ENCODE measurements around the gene HIBADH.
"Not testable (repeated sequence)": the region's sequence is repeated elsewhere in the genome, so short reads cannot be mapped to it uniquely, and the experiment has no call there.

HIBADH gene

DNA sequence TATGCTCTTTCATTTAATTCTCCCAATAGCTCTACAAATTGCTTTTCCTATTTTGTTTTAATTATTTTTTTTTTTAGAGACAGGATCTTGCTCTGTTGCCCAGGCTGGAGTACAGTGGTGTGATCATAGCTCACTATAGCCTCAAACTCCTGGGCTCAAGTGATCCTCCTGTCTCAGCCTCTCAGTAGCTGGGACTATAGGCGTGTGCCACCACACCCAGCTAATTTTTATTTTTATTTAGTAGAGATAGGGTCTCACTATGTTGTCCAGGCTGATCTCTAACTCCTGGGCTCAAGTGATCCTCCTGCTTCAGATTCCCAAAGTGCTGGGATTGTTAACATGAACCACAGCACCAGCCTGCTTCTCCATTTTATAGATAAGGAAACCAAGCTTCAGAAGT lies 151.3 kb downstream of the HIBADH start:
- H3K27me3 ChIP-seq (ENCODE audit: control insufficient read depth, insufficient read depth, low read length); H3K9ac ChIP-seq (ENCODE audit: low read depth, low read length); H3K36me3 ChIP-seq (ENCODE audit: control insufficient read depth, insufficient read depth, low read length); H3K4me1 ChIP-seq (ENCODE audit: control insufficient read depth, insufficient read depth, low read length); H3K9me3 ChIP-seq (ENCODE audit: control insufficient read depth, insufficient read depth, low read length); H3K4me3 ChIP-seq (ENCODE audit: low read depth, low read length): not testable (repeated sequence)

DNA sequence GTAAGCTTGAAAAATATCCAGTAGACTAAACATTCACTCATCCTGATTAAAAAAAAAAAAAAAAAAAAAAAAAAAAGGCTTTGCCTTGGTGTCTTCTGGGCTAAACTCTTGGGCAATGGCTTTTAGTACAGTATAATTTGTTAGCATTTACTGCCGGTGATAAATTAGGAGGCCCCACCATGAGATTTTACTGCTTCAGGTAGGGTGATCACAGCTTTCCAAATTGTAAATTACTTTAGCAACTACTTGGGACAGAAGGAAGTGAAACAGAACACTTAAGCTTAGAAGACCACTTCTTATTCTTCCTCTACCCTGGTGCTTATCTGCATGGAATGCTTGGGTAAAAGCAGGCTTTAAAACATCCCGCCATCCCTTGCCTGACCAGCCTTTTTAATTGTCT lies 152.1 kb downstream of the HIBADH start:
- Histone ChIP-seq H3K27me3 (ENCODE audit: control insufficient read depth, insufficient read depth, low read length) (no peaks in the 10 kb centered on the region), H3K9ac (ENCODE audit: low read depth, low read length) (no peak overlapping the region), H3K36me3 (ENCODE audit: control insufficient read depth, insufficient read depth, low read length) (no peaks in the 10 kb centered on the region), H3K9me3 (ENCODE audit: control insufficient read depth, insufficient read depth, low read length) (no peaks in the 10 kb centered on the region), H3K4me1 (ENCODE audit: control insufficient read depth, insufficient read depth, low read length) (no peaks in the 10 kb centered on the region), H3K4me3 (ENCODE audit: low read depth, low read length) (no peak overlapping the region)

DNA sequence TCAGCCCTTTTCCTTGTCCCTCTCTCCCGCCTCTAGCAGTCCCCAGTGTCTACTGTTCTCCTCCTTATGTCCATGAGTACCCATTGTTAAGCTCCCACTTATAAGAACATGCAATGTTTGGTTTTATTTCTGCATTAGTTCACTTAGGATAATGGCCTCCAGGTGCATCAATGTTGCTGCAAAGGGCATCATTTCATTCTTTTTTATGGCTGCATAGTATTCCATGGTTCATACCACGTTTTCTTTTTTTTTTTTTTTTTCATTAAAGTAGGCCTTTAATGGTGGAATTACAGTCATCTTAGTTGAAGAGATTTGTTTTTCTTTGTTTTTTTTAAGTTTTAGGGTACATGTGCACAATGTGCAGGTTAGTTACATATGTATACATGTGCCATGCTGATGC lies 160.8 kb downstream of the HIBADH start:
- H3K9ac ChIP-seq (ENCODE audit: low read depth, low read length); H3K4me1 ChIP-seq (ENCODE audit: control insufficient read depth, insufficient read depth, low read length): not testable (repeated sequence)

DNA sequence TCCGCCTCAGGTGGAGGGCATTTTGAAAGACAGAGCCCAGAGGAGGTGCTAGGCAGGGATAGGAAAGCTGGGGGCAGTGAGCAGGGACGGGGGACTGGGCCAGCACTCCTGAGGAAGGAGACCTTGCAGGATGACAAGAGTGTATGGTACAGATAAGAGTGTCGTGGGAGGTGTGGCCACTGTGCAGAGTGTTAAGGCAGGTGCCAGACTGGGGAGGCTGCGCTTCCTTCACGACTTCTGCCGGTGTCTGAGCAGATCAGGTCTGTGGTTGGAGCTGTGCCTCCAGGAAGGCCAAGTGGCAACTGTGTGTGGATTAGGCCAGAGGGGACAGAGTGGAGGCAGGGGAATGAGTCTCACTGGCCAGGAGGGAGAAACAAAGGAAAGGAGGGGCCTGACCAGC lies 161.7 kb downstream of the HIBADH start:
- H3K9me3 ChIP-seq (ENCODE audit: control insufficient read depth, insufficient read depth, low read length): no peaks in the 10 kb centered on the region
- H3K4me3 ChIP-seq (ENCODE audit: low read depth, low read length): no peak overlapping the region
- H3K9ac ChIP-seq (ENCODE audit: low read depth, low read length): no peak overlapping the region
- H3K27me3 ChIP-seq (ENCODE audit: control insufficient read depth, insufficient read depth, low read length): no peaks in the 10 kb centered on the region
- H3K4me1 ChIP-seq (ENCODE audit: control insufficient read depth, insufficient read depth, low read length): no peaks in the 10 kb centered on the region
- H3K36me3 ChIP-seq (ENCODE audit: control insufficient read depth, insufficient read depth, low read length): no peaks in the 10 kb centered on the region

More for the DNA sequence above, 160.8 kb downstream of the HIBADH start:
- H3K9me3 ChIP-seq (ENCODE audit: control insufficient read depth, insufficient read depth, low read length); H3K4me3 ChIP-seq (ENCODE audit: low read depth, low read length); H3K36me3 ChIP-seq (ENCODE audit: control insufficient read depth, insufficient read depth, low read length); H3K27me3 ChIP-seq (ENCODE audit: control insufficient read depth, insufficient read depth, low read length): not testable (repeated sequence)

DNA sequence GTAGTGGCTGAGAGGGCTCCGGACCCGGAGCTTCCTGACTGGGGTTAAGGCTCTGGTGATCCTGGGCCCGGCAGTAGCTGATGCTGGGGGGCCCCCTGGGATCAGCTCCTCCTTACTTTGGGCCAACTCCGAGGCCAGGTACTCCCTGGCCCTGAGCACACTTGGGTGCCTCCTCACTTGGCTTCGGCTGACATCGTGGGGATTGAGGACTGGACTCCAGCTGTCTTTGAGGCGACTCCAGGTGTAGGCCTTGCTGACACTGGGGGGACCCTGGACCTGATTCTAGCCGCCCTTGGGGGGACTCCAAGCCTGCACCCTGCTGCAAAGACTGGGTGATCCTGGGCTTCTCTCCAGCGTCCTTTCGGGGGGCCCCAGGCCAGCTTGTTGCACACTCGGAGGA lies 170.5 kb downstream of the HIBADH start:
- H3K4me3 ChIP-seq (ENCODE audit: low read depth, low read length): no peak overlapping the region
- H3K27me3 ChIP-seq (ENCODE audit: control insufficient read depth, insufficient read depth, low read length): no peaks in the 10 kb centered on the region
- H3K9me3 ChIP-seq (ENCODE audit: control insufficient read depth, insufficient read depth, low read length): no peaks in the 10 kb centered on the region
- H3K9ac ChIP-seq (ENCODE audit: low read depth, low read length): no peak overlapping the region
- no peaks in the 10 kb centered on the region for H3K36me3 ChIP-seq (ENCODE audit: control insufficient read depth, insufficient read depth, low read length)
- no peaks in the 10 kb centered on the region for H3K4me1 ChIP-seq (ENCODE audit: control insufficient read depth, insufficient read depth, low read length)

DNA sequence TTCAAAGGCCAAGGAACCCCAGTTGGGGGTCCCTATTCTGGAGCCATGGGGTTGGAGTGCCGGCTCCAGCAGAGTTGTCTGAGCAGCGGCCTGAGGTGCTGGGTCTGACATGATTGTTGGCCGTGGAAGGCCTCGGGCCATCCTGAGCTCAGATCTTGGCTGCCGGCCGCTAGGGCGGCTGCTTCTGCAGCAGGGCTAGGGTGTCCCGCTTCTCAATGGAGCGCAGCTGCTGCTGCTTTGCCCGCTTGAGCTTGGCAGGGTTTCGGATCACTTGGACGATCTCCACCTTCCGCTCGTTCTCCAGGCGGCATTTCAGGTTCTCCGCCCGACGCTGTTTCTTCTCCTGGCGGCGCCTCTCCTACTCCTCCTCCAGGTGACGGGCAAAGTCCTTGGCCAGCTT lies 171.1 kb downstream of the HIBADH start:
- Histone ChIP-seq H3K9ac (ENCODE audit: low read depth, low read length) (no peak overlapping the region), H3K4me1 (ENCODE audit: control insufficient read depth, insufficient read depth, low read length) (no peaks in the 10 kb centered on the region), H3K27me3 (ENCODE audit: control insufficient read depth, insufficient read depth, low read length) (no peaks in the 10 kb centered on the region), H3K4me3 (ENCODE audit: low read depth, low read length) (no peak overlapping the region), H3K36me3 (ENCODE audit: control insufficient read depth, insufficient read depth, low read length) (no peaks in the 10 kb centered on the region), H3K9me3 (ENCODE audit: control insufficient read depth, insufficient read depth, low read length) (no peaks in the 10 kb centered on the region)

DNA sequence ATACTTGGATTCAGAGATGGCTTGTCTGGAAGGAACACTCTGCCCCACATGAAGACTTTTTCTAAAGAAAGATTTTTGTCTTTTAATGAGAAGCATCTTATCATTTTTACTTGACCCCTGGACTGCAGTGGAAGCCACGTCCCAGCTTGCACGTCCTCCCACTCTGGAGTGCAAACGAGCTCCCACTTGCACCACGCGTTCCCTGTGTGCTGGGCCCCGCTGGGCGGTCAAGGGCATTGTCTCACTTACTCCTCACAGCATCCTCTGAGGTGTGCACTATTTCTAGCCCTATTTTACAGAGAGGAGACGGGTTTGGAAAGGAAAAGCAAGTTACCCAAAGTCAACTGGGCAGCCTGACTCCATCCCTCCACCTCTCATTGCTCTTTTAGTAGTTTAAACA lies 175.2 kb downstream of the HIBADH start:
- H3K9me3 ChIP-seq (ENCODE audit: control insufficient read depth, insufficient read depth, low read length): no peaks in the 10 kb centered on the region
- no peaks in the 10 kb centered on the region for H3K36me3 ChIP-seq (ENCODE audit: control insufficient read depth, insufficient read depth, low read length)
- no peaks in the 10 kb centered on the region for H3K4me1 ChIP-seq (ENCODE audit: control insufficient read depth, insufficient read depth, low read length)
- H3K9ac ChIP-seq (ENCODE audit: low read depth, low read length): no peak overlapping the region
- no peaks in the 10 kb centered on the region for H3K27me3 ChIP-seq (ENCODE audit: control insufficient read depth, insufficient read depth, low read length)
- H3K4me3 ChIP-seq (ENCODE audit: low read depth, low read length): no peak overlapping the region

DNA sequence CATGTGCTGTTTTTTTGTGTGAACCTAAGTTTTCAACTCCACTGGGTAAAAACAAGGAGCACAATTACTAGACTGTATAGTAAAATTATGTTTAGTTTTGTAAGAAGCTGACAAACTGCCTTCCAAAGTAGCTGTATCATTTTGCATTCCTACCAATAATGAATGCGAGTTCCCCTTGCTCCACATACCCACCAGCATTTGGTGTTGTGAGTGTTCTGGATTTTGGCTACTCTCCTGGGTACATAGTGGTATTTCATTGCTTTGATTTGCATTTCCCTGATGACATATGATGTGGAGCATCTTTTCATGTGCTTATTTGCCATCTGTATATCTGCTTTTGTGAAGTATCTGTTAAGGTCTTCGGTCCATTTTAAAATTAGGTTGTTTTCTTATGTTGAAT lies 178.2 kb downstream of the HIBADH start:
- no peaks in the 10 kb centered on the region for H3K27me3 ChIP-seq (ENCODE audit: control insufficient read depth, insufficient read depth, low read length)
- H3K36me3 ChIP-seq (ENCODE audit: control insufficient read depth, insufficient read depth, low read length): no peaks in the 10 kb centered on the region
- no peaks in the 10 kb centered on the region for H3K4me1 ChIP-seq (ENCODE audit: control insufficient read depth, insufficient read depth, low read length)
- no peaks in the 10 kb centered on the region for H3K9me3 ChIP-seq (ENCODE audit: control insufficient read depth, insufficient read depth, low read length)
- H3K9ac ChIP-seq (ENCODE audit: low read depth, low read length): no peak overlapping the region
- no peak overlapping the region for H3K4me3 ChIP-seq (ENCODE audit: low read depth, low read length)

DNA sequence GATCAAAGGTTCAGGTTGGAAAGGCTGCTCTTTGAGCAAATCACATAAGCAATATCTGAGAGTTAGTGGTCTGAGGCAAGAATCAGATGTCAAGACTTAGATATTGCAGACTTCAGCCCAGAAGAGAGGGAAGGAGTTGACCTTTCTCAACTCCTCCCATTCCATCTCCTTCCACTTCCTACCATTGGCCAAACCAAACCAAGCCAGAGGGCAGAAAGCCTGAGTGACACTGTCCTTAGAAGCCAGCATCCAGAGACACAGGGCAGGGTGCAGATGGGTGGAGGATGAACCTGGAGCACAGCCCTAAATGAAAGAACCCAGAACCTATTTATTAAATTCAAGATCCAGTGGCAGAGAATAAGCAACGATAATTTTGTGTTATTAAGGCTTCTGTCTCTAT lies 180.5 kb downstream of the HIBADH start:
- no peaks in the 10 kb centered on the region for H3K4me1 ChIP-seq (ENCODE audit: control insufficient read depth, insufficient read depth, low read length)

DNA sequence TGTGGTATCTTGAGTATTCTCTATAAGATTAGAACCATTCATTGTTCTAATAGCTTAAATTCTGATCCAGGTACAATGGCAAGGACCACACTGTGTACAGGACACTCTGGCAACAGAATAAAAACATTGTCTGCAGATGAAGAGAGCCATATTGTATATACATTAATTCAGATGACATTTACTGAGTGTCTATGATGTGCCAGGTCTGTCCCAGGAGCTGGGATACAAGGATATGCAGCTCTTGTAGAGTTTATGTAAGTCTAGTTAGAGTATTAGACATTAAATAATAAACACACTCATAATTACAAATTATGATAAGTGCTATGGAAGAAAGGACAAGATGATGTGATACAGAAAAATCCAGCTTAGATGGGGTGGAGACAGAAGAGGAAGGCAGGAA lies 184.1 kb downstream of the HIBADH start:
- Histone ChIP-seq H3K9ac (ENCODE audit: low read depth, low read length) (no peak overlapping the region), H3K4me1 (ENCODE audit: control insufficient read depth, insufficient read depth, low read length) (no peaks in the 10 kb centered on the region), H3K4me3 (ENCODE audit: low read depth, low read length) (no peak overlapping the region), H3K36me3 (ENCODE audit: control insufficient read depth, insufficient read depth, low read length) (no peaks in the 10 kb centered on the region), H3K27me3 (ENCODE audit: control insufficient read depth, insufficient read depth, low read length) (no peaks in the 10 kb centered on the region), H3K9me3 (ENCODE audit: control insufficient read depth, insufficient read depth, low read length) (no peaks in the 10 kb centered on the region)

More for the DNA sequence above, 180.5 kb downstream of the HIBADH start:
- H3K36me3 ChIP-seq (ENCODE audit: control insufficient read depth, insufficient read depth, low read length): no peaks in the 10 kb centered on the region
- H3K9ac ChIP-seq (ENCODE audit: low read depth, low read length): no peak overlapping the region
- H3K9me3 ChIP-seq (ENCODE audit: control insufficient read depth, insufficient read depth, low read length): no peaks in the 10 kb centered on the region
- no peaks in the 10 kb centered on the region for H3K27me3 ChIP-seq (ENCODE audit: control insufficient read depth, insufficient read depth, low read length)
- H3K4me3 ChIP-seq (ENCODE audit: low read depth, low read length): no peak overlapping the region

DNA sequence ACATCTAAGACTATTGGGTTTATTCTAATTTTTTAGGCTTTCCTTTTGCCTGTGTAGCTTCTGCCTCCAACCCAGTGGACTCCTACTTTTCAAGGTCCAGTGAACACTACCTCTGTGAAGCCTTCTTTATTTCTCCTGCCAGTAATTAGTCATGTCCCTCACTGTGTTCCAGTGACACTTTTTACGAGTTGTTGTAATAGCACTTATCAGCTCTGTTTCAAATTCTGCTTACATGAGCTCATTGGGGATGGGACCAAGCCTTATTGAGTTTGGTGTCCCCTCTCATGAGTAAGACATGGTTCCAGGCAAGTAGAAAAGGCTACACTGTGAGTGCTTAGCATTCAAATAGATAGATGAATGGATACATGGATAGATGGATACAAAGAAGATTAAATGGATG lies 184.6 kb downstream of the HIBADH start:
- Histone ChIP-seq H3K4me3 (ENCODE audit: low read depth, low read length) (no peak overlapping the region), H3K36me3 (ENCODE audit: control insufficient read depth, insufficient read depth, low read length) (no peaks in the 10 kb centered on the region), H3K9ac (ENCODE audit: low read depth, low read length) (no peak overlapping the region), H3K4me1 (ENCODE audit: control insufficient read depth, insufficient read depth, low read length) (no peaks in the 10 kb centered on the region), H3K27me3 (ENCODE audit: control insufficient read depth, insufficient read depth, low read length) (no peaks in the 10 kb centered on the region), H3K9me3 (ENCODE audit: control insufficient read depth, insufficient read depth, low read length) (no peaks in the 10 kb centered on the region)

DNA sequence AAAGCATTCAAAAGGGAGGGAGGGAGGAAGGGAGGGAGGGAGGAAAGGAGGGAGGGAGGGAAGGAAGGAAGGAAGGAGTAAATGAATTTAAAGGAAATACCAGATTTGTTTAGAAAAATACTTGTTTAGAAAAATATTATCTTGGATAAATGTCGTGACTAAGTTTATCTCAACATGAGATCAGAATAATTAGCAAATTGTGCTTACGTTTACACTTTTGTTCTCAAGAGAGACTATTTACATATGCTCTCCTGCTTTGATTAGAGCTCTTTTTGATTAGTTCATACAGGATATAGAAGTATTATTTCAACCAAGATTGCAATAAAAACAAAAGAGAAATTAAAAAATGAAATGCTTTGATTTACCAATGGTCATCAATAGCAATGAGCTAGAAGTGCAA lies 186.2 kb downstream of the HIBADH start:
- no peaks in the 10 kb centered on the region for H3K36me3 ChIP-seq (ENCODE audit: control insufficient read depth, insufficient read depth, low read length)
- no peak overlapping the region for H3K4me3 ChIP-seq (ENCODE audit: low read depth, low read length)
- no peaks in the 10 kb centered on the region for H3K27me3 ChIP-seq (ENCODE audit: control insufficient read depth, insufficient read depth, low read length)
- no peaks in the 10 kb centered on the region for H3K4me1 ChIP-seq (ENCODE audit: control insufficient read depth, insufficient read depth, low read length)
- H3K9me3 ChIP-seq (ENCODE audit: control insufficient read depth, insufficient read depth, low read length): no peaks in the 10 kb centered on the region
- no peak overlapping the region for H3K9ac ChIP-seq (ENCODE audit: low read depth, low read length)

Data from iPS-15b (cell line).